MM.1S (cell line): ENCODE results near the gene CDK16.

Experiments
- DNase-seq: peaks from one replicate; pipeline ENCODE4 v3.0.0-alpha.2; 2015
- H2AFZ ChIP-seq: fragments of 300-600 bp; sonication (generic); 2 replicates; pipeline ENCODE4 v1.6.0; 2016; ENCODE audit warnings: antibody characterized with exemption, low read length
- H3F3A ChIP-seq: fragments of 300-600 bp; sonication (generic); 2 replicates; pipeline ENCODE4 v1.6.1; 2016; ENCODE audit warnings: mild to moderate bottlenecking, antibody characterized with exemption, low read length, moderate library complexity, mixed read lengths; ENCODE audit not compliant: insufficient read depth
- H3K27ac ChIP-seq: fragments of 300-600 bp; sonication (generic); 2 replicates; pipeline ENCODE4 v1.5.1; 2016; ENCODE audit warnings: mild to moderate bottlenecking, low read length
- H3K27me3 ChIP-seq: fragments of 300-600 bp; sonication (generic); replicated peaks from 2 replicates; pipeline ENCODE4 v1.6.0; 2016; ENCODE audit warnings: low read length; ENCODE audit not compliant: insufficient read depth
- H3K36me3 ChIP-seq: fragments of 300-600 bp; sonication (generic); replicated peaks from 2 replicates; pipeline ENCODE4 v1.6.1; 2016; ENCODE audit warnings: mild to moderate bottlenecking, low read length, mixed read lengths; ENCODE audit not compliant: insufficient read depth
- H3K4me1 ChIP-seq: fragments of 300-600 bp; sonication (generic); 2 replicates; pipeline ENCODE4 v1.6.1; 2016; ENCODE audit warnings: low read length, mixed read lengths
- H3K4me2 ChIP-seq: fragments of 300-600 bp; sonication (generic); 2 replicates; pipeline ENCODE4 v1.6.0; 2016; ENCODE audit warnings: low read depth, low read length
- H3K4me3 ChIP-seq: fragments of 300-600 bp; sonication (generic); 2 replicates; pipeline ENCODE4 v1.5.1; 2016; ENCODE audit warnings: low read length, mixed read lengths
- H3K79me2 ChIP-seq: fragments of 300-600 bp; sonication (generic); 2 replicates; pipeline ENCODE4 v1.6.1; 2016; ENCODE audit warnings: mixed run types, low read length, mixed read lengths
- H3K9ac ChIP-seq: fragments of 300-600 bp; sonication (generic); 2 replicates; pipeline ENCODE4 v1.6.1; 2016; ENCODE audit warnings: low read length, mixed read lengths
- H3K9me2 ChIP-seq: fragments of 300-600 bp; sonication (generic); replicated peaks from 2 replicates; pipeline ENCODE4 v1.6.1; 2016; ENCODE audit warnings: mild to moderate bottlenecking, low read length, mixed read lengths; ENCODE audit not compliant: insufficient read depth
- H3K9me3 ChIP-seq: fragments of 300-600 bp; sonication (generic); replicated peaks from 2 replicates; pipeline ENCODE4 v1.6.1; 2016; ENCODE audit warnings: mild to moderate bottlenecking, low read length, mixed read lengths; ENCODE audit not compliant: insufficient read depth
- H4K20me1 ChIP-seq: fragments of 300-600 bp; sonication (generic); 2 replicates; pipeline ENCODE4 v1.6.1; 2016; ENCODE audit warnings: mild to moderate bottlenecking, low read length, moderate library complexity, mixed read lengths; ENCODE audit not compliant: insufficient read depth
- CTCF ChIP-seq: fragments of 300-600 bp; sonication (generic); IDR thresholded peaks from 2 replicates; pipeline ENCODE4 v1.5.1; 2016; ENCODE audit warnings: antibody characterized with exemption, low read length, mixed read lengths
- EZH2 ChIP-seq: fragments of 300-600 bp; sonication (generic); optimal IDR thresholded peaks from 2 replicates; pipeline ENCODE3; 2017; ENCODE audit warnings: low read depth, mild to moderate bottlenecking, antibody characterized with exemption, low read length, mixed read lengths
- EZH2phosphoT487 ChIP-seq: fragments of 300-600 bp; sonication (generic); IDR thresholded peaks from 2 replicates; pipeline ENCODE4 v1.6.1; 2018; ENCODE audit warnings: antibody characterized with exemption, low read length

Gene CDK16

GRCh38 chrX:47191331-47191730 lies 27.1 kb upstream of the CDK16 start:
- Histone ChIP-seq H4K20me1 (no peaks in the 10 kb centered on the region), H3K9me3 (no peaks in the 10 kb centered on the region), H3F3A (peaks cover 25% of the 10 kb centered on the region), H3K27ac (peak overlapping the region; percentile 61; the same call in 1 of the 2 replicates), H3K4me1 (peaks cover 14% of the 10 kb centered on the region; the same call in 1 of the 2 replicates), H3K4me3 (peak overlapping the region; percentile 75), H2AFZ (peak overlapping the region; percentile 49), H3K27me3 (no peaks in the 10 kb centered on the region), H3K79me2 (peaks cover 35% of the 10 kb centered on the region), H3K9ac (peak overlapping the region; percentile 76), H3K36me3 (no peaks in the 10 kb centered on the region), H3K9me2 (no peaks in the 10 kb centered on the region), H3K4me2 (peak overlapping the region; percentile 86)
- TF ChIP-seq EZH2phosphoT487, result no peak
- peak; percentile 55 for DNase-seq

GRCh38 chrX:47191806-47192401 lies 26.6 kb upstream of the CDK16 start:
- no peak for DNase-seq
- Histone ChIP-seq H3K27me3 (no peaks in the 10 kb centered on the region), H3K4me1 (peaks cover 14% of the 10 kb centered on the region; the same call in 1 of the 2 replicates), H3K36me3 (no peaks in the 10 kb centered on the region), H4K20me1 (no peaks in the 10 kb centered on the region), H3K4me2 (peak overlapping the region; percentile 86), H3K79me2 (peaks cover 41% of the 10 kb centered on the region), H3K9me2 (no peaks in the 10 kb centered on the region), H3K4me3 (peak overlapping the region; percentile 75), H2AFZ (peak overlapping the region; percentile 49; the same call in 1 of the 2 replicates), H3K27ac (peak overlapping the region; percentile 61; the same call in 1 of the 2 replicates), H3K9ac (peak overlapping the region; percentile 76; the same call in 1 of the 2 replicates), H3F3A (peaks cover 25% of the 10 kb centered on the region), H3K9me3 (no peaks in the 10 kb centered on the region)
- TF ChIP-seq EZH2 (no peak), CTCF (no peak), EZH2phosphoT487 (no peak)

- Histone ChIP-seq H3K4me1 (peaks cover 14% of the 10 kb centered on the region; the same call in 1 of the 2 replicates), H3K27me3 (no peaks in the 10 kb centered on the region), H3K4me2 (peak within 1 kb of the TSS; percentile 87), H2AFZ (peak within 1 kb of the TSS; percentile 52), H4K20me1 (no peaks in the 10 kb centered on the region), H3F3A (peaks cover 20% of the 10 kb centered on the region; the same call in 1 of the 2 replicates), H3K9ac (peak within 1 kb of the TSS; percentile 96), H3K27ac (peak within 1 kb of the TSS; percentile 57; the same call in 1 of the 2 replicates), H3K9me3 (no peaks in the 10 kb centered on the region), H3K4me3 (peak within 1 kb of the TSS; percentile 86), H3K36me3 (no peaks in the 10 kb centered on the region), H3K79me2 (peaks cover 58% of the 10 kb centered on the region), H3K9me2 (no peaks in the 10 kb centered on the region)
- DNase-seq, result peak; percentile 91
- TF ChIP-seq CTCF, result peak; percentile 67
- TF ChIP-seq EZH2phosphoT487, result no peak
Observed at GRCh38 chrX:47193475-47194193, 24.8 kb upstream of the CDK16 start, which contains the start of gene UBA1. UBA1 (plus strand) TSS chrX:47193829; CDS start chrX:47198803, 4,974 bp downstream.
